ENCODE measurements around the gene SMIM10.

Gene SMIM10

DNA sequence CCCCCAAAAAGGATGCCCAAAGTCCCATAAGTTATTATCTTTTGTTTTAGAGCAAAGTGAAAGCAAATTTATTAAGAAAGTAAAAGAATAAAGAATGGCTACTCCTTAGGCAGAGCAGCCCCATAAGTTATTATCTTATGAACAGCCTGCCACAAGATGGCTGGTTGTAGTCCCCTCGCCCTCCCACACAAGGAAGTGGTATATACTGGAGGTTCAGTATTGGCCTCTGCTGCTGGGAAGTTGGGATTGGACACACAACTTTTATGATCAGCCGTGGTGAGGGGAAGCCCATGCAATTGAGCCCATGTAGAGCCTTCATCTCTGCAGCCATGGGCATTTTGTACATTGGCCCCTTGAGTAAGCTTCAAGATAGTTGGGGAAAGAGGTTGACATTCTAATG is 8.0 kb upstream of the SMIM10 start:
- Histone ChIP-seq H3K9ac (ENCODE audit: low read length) (no peak overlapping the region), H3K27me3 (replicated peaks; ENCODE audit: control insufficient read depth, insufficient read depth, low read length) (peaks cover 4% of the 10 kb centered on the region), H3K36me3 (ENCODE audit: control insufficient read depth, insufficient read depth, low read length, severe bottlenecking) (no peaks in the 10 kb centered on the region), H3K4me1 (ENCODE audit: control insufficient read depth, insufficient read depth, low read length) (no peaks in the 10 kb centered on the region), H3K4me3 (ENCODE audit: low read length) (no peak overlapping the region), H3K9me3 (ENCODE audit: control insufficient read depth, low read length) (no peaks in the 10 kb centered on the region)
- DNase-seq (ENCODE audit: low read depth) = no peak

DNA sequence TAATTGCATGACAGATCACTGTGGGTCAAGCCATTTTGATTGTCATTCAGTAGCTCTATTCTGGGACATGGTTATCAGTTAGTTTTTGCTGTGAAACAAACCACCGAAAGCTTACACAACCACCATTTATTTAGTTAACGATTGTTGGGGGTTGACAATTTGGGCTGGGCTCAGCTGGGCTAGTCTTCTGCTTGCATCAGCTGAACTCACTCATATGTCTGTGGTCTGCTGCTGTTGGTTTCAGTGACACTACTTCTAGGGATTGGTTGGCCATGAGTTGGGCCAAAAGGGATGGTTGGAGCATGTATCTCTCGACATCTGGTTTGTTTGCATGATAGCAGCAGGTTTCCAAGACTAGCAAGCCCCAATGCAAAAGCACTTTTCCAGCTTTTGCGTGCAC is 5.3 kb upstream of the SMIM10 start:
- Histone ChIP-seq H3K27me3 (replicated peaks; ENCODE audit: control insufficient read depth, insufficient read depth, low read length) (peaks cover 4% of the 10 kb centered on the region), H3K36me3 (ENCODE audit: control insufficient read depth, insufficient read depth, low read length, severe bottlenecking) (no peaks in the 10 kb centered on the region)
- DNase-seq (ENCODE audit: low read depth) = no peak

DNA sequence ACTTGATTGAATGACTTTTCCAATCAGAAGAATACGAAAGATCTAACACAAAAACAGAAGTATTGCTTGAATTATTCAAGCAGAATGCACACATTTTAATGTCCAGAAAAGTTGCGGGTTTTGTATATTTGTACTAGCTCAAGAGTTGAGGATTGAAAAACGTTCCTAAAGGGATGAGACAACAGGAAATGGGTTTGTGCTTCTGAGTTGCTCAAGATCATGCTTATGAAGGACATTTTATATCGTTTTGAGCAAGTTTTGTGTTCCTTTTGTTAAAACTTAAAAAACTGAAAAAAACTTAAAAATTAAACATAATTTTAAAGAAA is 353 bp upstream of the SMIM10 start:
- Histone ChIP-seq H3K9me3 (ENCODE audit: control insufficient read depth, low read length) (no peaks in the 10 kb centered on the region), H3K27me3 (replicated peaks; ENCODE audit: control insufficient read depth, insufficient read depth, low read length) (peaks cover under 1% of the 10 kb centered on the region)
- DNase-seq (ENCODE audit: low read depth) = no peak

More for the DNA sequence above, 5.3 kb upstream of the SMIM10 start:
- Histone ChIP-seq H3K9ac (ENCODE audit: low read length) (no peak overlapping the region), H3K4me3 (ENCODE audit: low read length) (no peak overlapping the region), H3K4me1 (ENCODE audit: control insufficient read depth, insufficient read depth, low read length) (peaks cover 4% of the 10 kb centered on the region), H3K9me3 (ENCODE audit: control insufficient read depth, low read length) (no peaks in the 10 kb centered on the region)

DNA sequence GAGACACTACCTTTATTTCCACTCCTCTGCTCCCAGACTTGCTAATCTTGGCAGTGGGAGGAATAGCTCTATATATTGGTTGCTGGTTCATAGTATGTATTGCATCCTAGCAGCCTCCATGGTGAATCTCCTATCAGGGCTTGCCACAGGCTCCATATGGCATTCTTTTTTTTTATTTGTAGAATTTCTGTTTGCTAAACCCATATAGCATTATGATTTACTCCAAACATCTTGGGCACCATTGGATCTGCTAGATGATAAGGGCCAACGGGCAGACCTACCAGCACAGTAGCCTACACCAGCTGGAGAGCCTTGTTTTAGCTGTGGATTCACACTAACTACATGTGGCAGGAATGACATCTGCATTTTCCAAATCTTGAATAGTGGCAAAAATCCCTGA is 6.9 kb downstream of the SMIM10 start:
- DNase-seq (ENCODE audit: low read depth) = no peak
- no peaks in the 10 kb centered on the region for H3K36me3 ChIP-seq (ENCODE audit: control insufficient read depth, insufficient read depth, low read length, severe bottlenecking)
- no peaks in the 10 kb centered on the region for H3K9me3 ChIP-seq (ENCODE audit: control insufficient read depth, low read length)
- no peaks in the 10 kb centered on the region for H3K27me3 ChIP-seq (replicated peaks; ENCODE audit: control insufficient read depth, insufficient read depth, low read length)
- H3K4me1 ChIP-seq (ENCODE audit: control insufficient read depth, insufficient read depth, low read length) = peaks cover 13% of the 10 kb centered on the region
- H3K4me3 ChIP-seq (ENCODE audit: low read length) = no peak overlapping the region
- no peak overlapping the region for H3K9ac ChIP-seq (ENCODE audit: low read length)

More for the DNA sequence above, 353 bp upstream of the SMIM10 start:
- Histone ChIP-seq H3K36me3 (ENCODE audit: control insufficient read depth, insufficient read depth, low read length, severe bottlenecking) (no peaks in the 10 kb centered on the region), H3K9ac (ENCODE audit: low read length) (peak overlapping the region; percentile 80), H3K4me3 (ENCODE audit: low read length) (peak overlapping the region; percentile 77), H3K4me1 (ENCODE audit: control insufficient read depth, insufficient read depth, low read length) (peaks cover 11% of the 10 kb centered on the region)

DNA sequence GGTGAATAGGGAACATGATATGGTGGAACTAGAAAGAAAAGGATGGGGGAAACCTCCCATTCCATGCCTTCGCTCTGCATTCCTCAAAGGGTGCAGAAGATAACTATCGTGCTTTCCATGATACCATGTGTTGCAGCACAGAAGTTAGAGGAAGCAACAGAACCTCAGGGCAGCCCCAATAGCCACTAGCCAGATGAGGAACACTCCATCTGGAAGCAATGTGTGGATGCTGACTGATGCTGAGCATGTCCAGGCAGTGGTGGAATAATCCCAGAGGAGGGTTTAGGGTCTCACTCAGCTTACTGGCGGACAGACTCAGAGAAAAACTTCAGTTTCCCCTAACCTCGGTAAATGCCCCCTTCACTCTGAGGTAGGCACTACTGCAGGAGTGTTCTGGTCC is 7.5 kb downstream of the SMIM10 start:
- Histone ChIP-seq H3K9me3 (ENCODE audit: control insufficient read depth, low read length) (no peaks in the 10 kb centered on the region), H3K36me3 (ENCODE audit: control insufficient read depth, insufficient read depth, low read length, severe bottlenecking) (no peaks in the 10 kb centered on the region), H3K9ac (ENCODE audit: low read length) (no peak overlapping the region), H3K4me3 (ENCODE audit: low read length) (no peak overlapping the region), H3K4me1 (ENCODE audit: control insufficient read depth, insufficient read depth, low read length) (peaks cover 13% of the 10 kb centered on the region), H3K27me3 (replicated peaks; ENCODE audit: control insufficient read depth, insufficient read depth, low read length) (no peaks in the 10 kb centered on the region)
- DNase-seq (ENCODE audit: low read depth) = no peak

DNA sequence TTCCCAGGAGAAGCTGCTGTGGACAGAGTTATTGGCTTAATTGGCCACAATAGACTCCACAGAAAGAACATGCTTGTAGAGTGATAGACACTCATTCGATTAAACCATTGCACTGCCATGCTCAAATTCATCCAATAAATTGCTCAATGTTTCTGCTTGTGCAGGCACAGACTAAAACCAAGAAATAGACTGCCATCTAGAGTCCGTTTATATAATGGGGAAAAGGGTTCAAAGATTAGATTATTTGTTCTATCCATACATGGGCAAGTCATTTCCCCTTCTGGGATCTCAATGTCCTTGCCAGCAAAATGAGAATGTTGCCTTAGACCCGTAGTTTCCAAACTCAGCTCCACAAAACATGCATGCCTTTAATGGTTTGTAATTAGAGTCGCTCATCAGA is 8.7 kb downstream of the SMIM10 start:
- H3K9me3 ChIP-seq (ENCODE audit: control insufficient read depth, low read length) = no peaks in the 10 kb centered on the region
- DNase-seq (ENCODE audit: low read depth) = peak; percentile 77
- H3K9ac ChIP-seq (ENCODE audit: low read length) = peak overlapping the region; percentile 52
- no peak overlapping the region for H3K4me3 ChIP-seq (ENCODE audit: low read length)
- H3K36me3 ChIP-seq (ENCODE audit: control insufficient read depth, insufficient read depth, low read length, severe bottlenecking) = no peaks in the 10 kb centered on the region
- no peaks in the 10 kb centered on the region for H3K27me3 ChIP-seq (replicated peaks; ENCODE audit: control insufficient read depth, insufficient read depth, low read length)
- peaks cover 13% of the 10 kb centered on the region for H3K4me1 ChIP-seq (ENCODE audit: control insufficient read depth, insufficient read depth, low read length)

DNA sequence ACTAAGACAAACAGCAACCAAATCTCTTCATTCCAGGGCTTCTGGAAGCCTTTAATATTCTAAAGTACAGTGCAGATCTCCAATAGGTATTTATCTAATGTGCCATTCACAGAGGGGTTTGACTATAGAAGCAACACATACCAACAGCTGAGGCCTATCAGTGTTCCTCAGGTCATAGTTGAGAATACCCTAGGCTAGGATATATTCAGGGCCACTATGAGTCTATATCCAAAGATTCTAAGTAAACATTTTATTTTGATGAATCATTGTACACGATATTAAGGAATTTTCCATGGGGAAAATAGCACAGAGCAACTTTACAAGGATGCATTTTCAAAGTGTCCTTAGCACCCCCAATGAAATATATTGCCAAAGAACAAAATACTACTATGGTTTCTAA is 9.7 kb downstream of the SMIM10 start:
- no peaks in the 10 kb centered on the region for H3K27me3 ChIP-seq (replicated peaks; ENCODE audit: control insufficient read depth, insufficient read depth, low read length)
- no peaks in the 10 kb centered on the region for H3K36me3 ChIP-seq (ENCODE audit: control insufficient read depth, insufficient read depth, low read length, severe bottlenecking)
- no peaks in the 10 kb centered on the region for H3K9me3 ChIP-seq (ENCODE audit: control insufficient read depth, low read length)
- H3K9ac ChIP-seq (ENCODE audit: low read length) = peak overlapping the region; percentile 52
- H3K4me1 ChIP-seq (ENCODE audit: control insufficient read depth, insufficient read depth, low read length) = peaks cover 13% of the 10 kb centered on the region
- peak; percentile 37 for DNase-seq (ENCODE audit: low read depth)
- H3K4me3 ChIP-seq (ENCODE audit: low read length) = no peak overlapping the region

DNA sequence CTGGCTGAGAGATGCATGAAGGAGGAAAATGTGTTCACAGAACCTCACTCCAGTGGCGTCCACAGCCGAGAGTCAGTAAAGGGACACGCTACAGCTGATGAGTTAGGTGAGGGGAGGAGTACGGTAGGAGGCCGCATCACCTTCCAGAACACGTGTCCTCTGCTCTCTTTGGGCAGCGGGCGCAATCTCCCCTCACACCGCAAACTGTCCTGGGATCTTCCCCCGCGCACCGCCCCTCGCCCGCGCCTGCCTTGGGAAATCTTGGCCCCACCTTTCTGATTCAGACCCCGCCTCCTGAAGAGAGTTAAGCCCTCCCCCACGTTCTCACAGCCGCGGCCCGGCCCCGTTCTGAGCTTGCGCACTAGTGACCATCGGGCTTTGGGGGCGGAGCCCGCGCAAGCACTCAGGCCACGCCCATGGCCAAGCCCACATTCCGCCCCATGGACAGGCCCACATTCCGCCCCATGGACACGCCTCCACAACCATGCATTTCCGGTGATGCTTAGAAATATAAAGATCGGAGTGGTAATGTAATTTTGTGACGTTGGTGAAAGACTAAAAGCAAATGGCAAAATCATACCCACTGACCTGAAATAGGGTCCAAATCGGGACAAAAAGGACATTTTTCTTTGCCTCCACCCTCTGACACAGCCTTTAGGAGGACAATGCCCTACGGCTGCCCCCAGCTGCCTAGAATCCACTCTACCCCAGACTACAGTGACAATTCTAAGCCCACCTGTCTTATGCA is 13.3 kb downstream of the SMIM10 start:
- Histone ChIP-seq H3K36me3 (ENCODE audit: control insufficient read depth, insufficient read depth, low read length, severe bottlenecking) (no peaks in the 10 kb centered on the region), H3K4me3 (ENCODE audit: low read length) (peak overlapping the region; percentile 81), H3K27me3 (replicated peaks; ENCODE audit: control insufficient read depth, insufficient read depth, low read length) (peaks cover 3% of the 10 kb centered on the region), H3K4me1 (ENCODE audit: control insufficient read depth, insufficient read depth, low read length) (peaks cover 13% of the 10 kb centered on the region), H3K9ac (ENCODE audit: low read length) (peak overlapping the region; percentile 73), H3K9me3 (ENCODE audit: control insufficient read depth, low read length) (no peaks in the 10 kb centered on the region)
- DNase-seq (ENCODE audit: low read depth) = peak; percentile 94

DNA sequence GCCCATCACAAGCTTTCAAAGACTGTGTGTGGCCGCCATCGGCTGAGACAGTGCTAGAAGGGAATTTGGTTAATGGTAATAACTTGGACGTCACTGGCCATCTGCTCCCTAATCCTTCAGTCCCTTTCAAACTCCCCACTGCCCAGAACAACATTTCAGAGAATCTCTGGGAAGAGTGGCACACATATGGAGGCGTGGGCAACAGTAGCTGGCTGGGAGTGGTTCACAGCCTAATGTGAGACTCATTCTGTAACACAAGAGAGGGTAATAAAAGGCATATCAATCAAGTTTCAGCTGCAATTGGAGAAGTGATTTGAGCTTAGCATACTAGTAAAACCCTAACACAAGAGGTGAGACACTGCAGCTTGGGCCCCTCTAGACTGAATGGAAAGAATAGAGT is 15.4 kb downstream of the SMIM10 start:
- Histone ChIP-seq H3K9ac (ENCODE audit: low read length) (no peak overlapping the region), H3K4me3 (ENCODE audit: low read length) (no peak overlapping the region), H3K36me3 (ENCODE audit: control insufficient read depth, insufficient read depth, low read length, severe bottlenecking) (no peaks in the 10 kb centered on the region), H3K4me1 (ENCODE audit: control insufficient read depth, insufficient read depth, low read length) (no peaks in the 10 kb centered on the region), H3K27me3 (replicated peaks; ENCODE audit: control insufficient read depth, insufficient read depth, low read length) (peaks cover 3% of the 10 kb centered on the region), H3K9me3 (ENCODE audit: control insufficient read depth, low read length) (no peaks in the 10 kb centered on the region)
- DNase-seq (ENCODE audit: low read depth) = no peak

DNA sequence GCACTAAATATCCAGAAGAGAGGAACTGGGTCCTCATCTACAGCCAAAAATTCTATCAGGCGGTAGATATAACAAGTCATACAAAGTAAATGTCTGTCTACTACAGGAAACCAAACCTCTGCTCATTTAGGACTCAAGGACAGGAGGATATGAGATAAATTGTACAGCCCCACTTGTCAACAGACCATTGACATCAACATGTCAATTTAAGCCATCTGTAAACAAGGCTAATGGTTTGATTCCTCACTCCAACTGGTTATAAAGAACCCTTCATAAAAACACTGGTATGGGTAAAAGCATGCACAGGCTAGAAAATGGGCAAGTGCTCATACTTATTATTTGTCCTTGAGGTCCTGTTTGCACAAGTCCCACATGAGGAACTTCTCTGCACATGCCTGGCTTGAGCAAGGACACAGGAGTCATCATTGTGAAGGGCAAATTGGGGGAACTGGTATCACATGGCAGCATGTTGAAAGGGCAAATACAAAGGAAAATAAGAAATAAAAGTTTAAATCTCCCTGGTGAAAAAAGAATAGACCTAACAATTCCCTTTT is 18.3 kb downstream of the SMIM10 start:
- peaks cover 3% of the 10 kb centered on the region for H3K27me3 ChIP-seq (replicated peaks; ENCODE audit: control insufficient read depth, insufficient read depth, low read length)
- no peak overlapping the region for H3K4me3 ChIP-seq (ENCODE audit: low read length)
- no peak overlapping the region for H3K9ac ChIP-seq (ENCODE audit: low read length)
- no peaks in the 10 kb centered on the region for H3K4me1 ChIP-seq (ENCODE audit: control insufficient read depth, insufficient read depth, low read length)
- H3K9me3 ChIP-seq (ENCODE audit: control insufficient read depth, low read length) = no peaks in the 10 kb centered on the region
- DNase-seq (ENCODE audit: low read depth) = no peak
- H3K36me3 ChIP-seq (ENCODE audit: control insufficient read depth, insufficient read depth, low read length, severe bottlenecking) = no peaks in the 10 kb centered on the region

DNA sequence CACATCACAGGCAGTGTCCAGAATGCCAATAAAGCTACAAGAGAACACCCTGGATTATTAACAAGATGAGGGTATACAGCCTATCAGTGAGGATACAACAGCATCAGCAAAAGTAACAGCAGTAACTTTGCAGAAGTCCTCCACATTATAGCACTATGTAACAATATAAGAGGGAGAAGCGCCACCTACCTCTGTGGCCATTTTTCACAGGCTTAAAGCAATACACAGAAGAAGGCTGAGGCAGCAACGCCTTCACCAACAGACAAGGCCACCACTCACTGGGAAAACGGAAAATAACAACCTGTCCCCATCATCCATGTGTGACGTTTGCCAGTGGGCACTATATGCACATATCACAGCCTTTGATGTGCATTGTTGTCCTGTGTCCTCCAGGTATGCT is 19.0 kb downstream of the SMIM10 start:
- Histone ChIP-seq H3K9ac (ENCODE audit: low read length) (no peak overlapping the region), H3K4me3 (ENCODE audit: low read length) (no peak overlapping the region), H3K9me3 (ENCODE audit: control insufficient read depth, low read length) (no peaks in the 10 kb centered on the region), H3K27me3 (replicated peaks; ENCODE audit: control insufficient read depth, insufficient read depth, low read length) (peaks cover 3% of the 10 kb centered on the region), H3K4me1 (ENCODE audit: control insufficient read depth, insufficient read depth, low read length) (no peaks in the 10 kb centered on the region), H3K36me3 (ENCODE audit: control insufficient read depth, insufficient read depth, low read length, severe bottlenecking) (no peaks in the 10 kb centered on the region)
- no peak for DNase-seq (ENCODE audit: low read depth)

DNA sequence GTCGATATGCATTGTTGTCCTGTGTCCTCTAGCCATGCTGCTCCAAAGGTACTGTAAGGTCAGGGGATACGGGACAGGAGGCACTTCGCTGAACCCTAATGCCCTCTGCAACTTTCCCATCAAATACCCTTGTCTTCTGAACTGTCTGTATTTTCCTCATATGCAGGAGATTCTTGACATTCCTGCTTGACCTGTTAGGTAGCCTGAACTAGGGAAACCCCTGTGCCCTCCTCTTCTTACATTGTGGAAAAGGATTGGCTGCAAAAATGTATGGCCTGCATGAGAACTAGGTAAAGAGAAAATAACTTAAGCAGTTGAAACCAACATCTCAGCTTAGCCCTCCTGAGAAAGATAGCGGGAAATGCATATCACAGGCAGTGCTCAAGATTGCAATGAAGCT is 20.1 kb downstream of the SMIM10 start:
- H3K4me1 ChIP-seq (ENCODE audit: control insufficient read depth, insufficient read depth, low read length) = no peaks in the 10 kb centered on the region
- no peak overlapping the region for H3K4me3 ChIP-seq (ENCODE audit: low read length)
- peaks cover 3% of the 10 kb centered on the region for H3K27me3 ChIP-seq (replicated peaks; ENCODE audit: control insufficient read depth, insufficient read depth, low read length)
- no peaks in the 10 kb centered on the region for H3K36me3 ChIP-seq (ENCODE audit: control insufficient read depth, insufficient read depth, low read length, severe bottlenecking)
- no peak overlapping the region for H3K9ac ChIP-seq (ENCODE audit: low read length)
- H3K9me3 ChIP-seq (ENCODE audit: control insufficient read depth, low read length) = no peaks in the 10 kb centered on the region
- DNase-seq (ENCODE audit: low read depth) = no peak

Measured in adipocyte (in vitro differentiated cells).